Kidney epithelial cell (primary cell): Measurements from ENCODE around the gene ALX4. TPM values are rescaled to one million over a fixed set of nuclear protein-coding genes. Genes with fewer than 3 reads are reported as not detected.

Experiments
- DNase-seq: peaks from one replicate; pipeline ENCODE4 v3.0.0-alpha.2; 2010; ENCODE audit warnings: low read depth
- H3K27me3 ChIP-seq: 2 replicates; pipeline ENCODE4 v1.6.0; 2011; ENCODE audit warnings: low read length; ENCODE audit not compliant: control insufficient read depth, insufficient read depth
- H3K36me3 ChIP-seq: 2 replicates; pipeline ENCODE4 v1.5.1; 2011; ENCODE audit warnings: low read length; ENCODE audit not compliant: control insufficient read depth, insufficient read depth
- H3K4me3 ChIP-seq: 2 replicates; pipeline ENCODE4 v1.5.1; 2011; ENCODE audit warnings: low read depth, mild to moderate bottlenecking, control low read depth, low read length
- CTCF ChIP-seq: IDR thresholded peaks from 2 replicates; pipeline ENCODE4 v1.5.1; 2011; ENCODE audit warnings: mild to moderate bottlenecking, moderate library complexity, low read length, control low read depth, inconsistent platforms; ENCODE audit not compliant: insufficient read depth, poor library complexity, severe bottlenecking
- total RNA-seq: library from RNA; depleted of rRNA; stranded (reverse); fragments of >200 nt; gene quantifications from 2 replicates; pipeline ENCODE4 v1.2.3, GENCODE V29; 2015

Gene ALX4
- total RNA-seq, 1 donor from 2014 or later: not detected

DNA sequence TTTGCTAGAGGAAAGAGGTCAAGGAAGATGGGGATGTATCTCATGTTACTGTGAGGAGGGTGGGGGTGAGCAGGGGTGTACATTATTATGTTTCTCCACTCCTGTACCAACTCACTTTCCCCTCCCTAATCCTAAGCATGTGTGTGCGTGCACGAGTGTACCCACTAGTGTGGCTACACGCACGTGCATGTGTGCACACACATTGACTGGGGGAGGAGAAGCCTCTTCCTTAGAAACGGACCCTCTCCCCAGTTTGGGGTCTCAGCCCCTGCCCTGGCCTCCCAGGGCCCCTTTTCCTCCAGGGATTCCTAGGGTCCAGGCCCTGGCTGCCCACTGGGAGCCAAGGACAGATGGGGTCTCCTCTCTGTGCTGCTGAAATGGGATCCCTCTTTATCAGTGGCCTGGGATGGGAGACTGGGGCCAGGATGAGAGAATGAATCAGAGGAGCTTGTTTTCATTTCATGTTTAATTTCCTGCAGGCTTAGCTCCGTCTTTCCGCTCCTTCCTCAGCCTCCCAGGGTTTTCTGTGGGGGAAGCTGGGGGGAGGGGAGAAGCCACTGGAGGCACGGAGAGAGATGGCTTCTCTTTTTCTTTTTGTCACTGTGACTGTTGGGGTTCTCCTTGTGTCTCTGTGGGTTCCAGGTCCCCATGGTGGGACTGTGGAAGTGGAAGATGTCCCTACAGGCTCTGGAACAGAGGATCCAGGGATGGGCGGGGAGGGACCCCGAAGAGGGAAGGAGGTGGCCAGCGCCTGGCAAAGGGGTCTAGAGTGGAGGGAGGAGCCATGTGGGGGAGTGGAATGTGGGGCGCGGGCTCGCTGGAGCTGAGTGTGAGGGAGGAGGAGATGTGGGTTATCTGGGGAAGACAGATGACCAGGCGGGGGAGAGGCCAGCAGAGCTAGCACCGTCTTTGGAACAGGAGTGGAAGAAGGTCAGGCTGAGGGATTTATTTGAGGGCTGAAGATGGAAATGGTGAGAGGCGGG is 40.3 kb downstream of the ALX4 start:
- TF ChIP-seq CTCF: no peak
- no peaks in the 10 kb centered on the region for H3K36me3 ChIP-seq

DNA sequence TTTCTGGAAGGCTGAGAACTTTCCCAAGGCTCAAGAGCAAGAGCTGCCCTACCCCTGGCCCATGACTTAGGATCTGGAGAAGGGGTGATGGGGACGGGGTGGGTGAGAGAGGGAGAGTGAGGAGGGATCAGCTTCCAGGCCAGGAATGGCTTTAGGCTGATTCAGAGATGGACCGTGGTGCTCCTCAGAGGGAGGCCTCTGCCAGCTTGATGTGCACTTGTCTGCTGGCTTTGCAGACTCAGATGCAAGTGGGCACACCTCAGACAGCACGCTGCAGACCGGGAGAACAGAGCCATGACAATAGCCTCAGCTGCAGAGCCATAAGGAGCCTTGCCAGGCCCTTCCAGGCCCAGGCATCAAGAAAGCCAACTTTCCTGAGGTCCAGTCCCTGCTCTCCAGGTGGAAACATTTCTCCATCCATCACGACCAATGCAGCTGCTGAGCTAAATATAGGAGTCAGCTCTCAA is 41.3 kb downstream of the ALX4 start:
- DNase-seq: no peak

More for the DNA sequence above, 40.3 kb downstream of the ALX4 start:
- no peak for DNase-seq
- Histone ChIP-seq H3K4me3 (no peak overlapping the region), H3K27me3 (peaks cover 2% of the 10 kb centered on the region)

GRCh38 chr11:44267750-44268613 is 42.0 kb downstream of the ALX4 start:
- no peak for TF ChIP-seq CTCF
- peaks cover 2% of the 10 kb centered on the region for H3K27me3 ChIP-seq
- DNase-seq: no peak
- no peaks in the 10 kb centered on the region for H3K36me3 ChIP-seq
- H3K4me3 ChIP-seq: no peak overlapping the region

More for the DNA sequence above, 41.3 kb downstream of the ALX4 start:
- Histone ChIP-seq H3K27me3 (peaks cover 2% of the 10 kb centered on the region), H3K36me3 (no peaks in the 10 kb centered on the region), H3K4me3 (no peak overlapping the region)
- TF ChIP-seq CTCF: no peak

GRCh38 chr11:44267006-44267749 is 42.8 kb downstream of the ALX4 start:
- Histone ChIP-seq H3K27me3 (peaks cover 2% of the 10 kb centered on the region), H3K4me3 (no peak overlapping the region), H3K36me3 (no peaks in the 10 kb centered on the region)
- TF ChIP-seq CTCF: no peak
- DNase-seq: no peak

- Histone ChIP-seq H3K27me3 (peaks cover 2% of the 10 kb centered on the region), H3K36me3 (no peaks in the 10 kb centered on the region), H3K4me3 (no peak overlapping the region)
- TF ChIP-seq CTCF: no peak
- DNase-seq: no peak
Observed at GRCh38 chr11:44266056-44266780, 43.7 kb downstream of the ALX4 start.
